Measurements from ENCODE around the gene PRDX6. TPM values are rescaled to one million over a fixed set of nuclear protein-coding genes. Genes with fewer than 3 reads are reported as not detected.

Gene PRDX6
- total RNA-seq, 1 donor from 2014 or later: 601 TPM

Other genes with a start within 250 kb of the PRDX6 start
- gene SLC9C2, start 125.7 kb downstream of the PRDX6 start, total RNA-seq: 0.03 TPM in 1 of 2 replicates, not detected in the other
- gene TEX50, start 158.0 kb downstream of the PRDX6 start, total RNA-seq: not detected in 2 replicates
- 0.13 TPM in 1 of 2 replicates, not detected in the other for gene ANKRD45, start 192.5 kb downstream of the PRDX6 start, total RNA-seq
- gene KLHL20, start 237.6 kb downstream of the PRDX6 start, total RNA-seq: 30.4 and 47.8 TPM in 2 replicates

Measured in myocyte (in vitro differentiated cells).